Erythroblast (primary cell): Measurements from ENCODE around the gene PRM3.

Experiments used
- DNase-seq, 2 experiments: peaks; one replicate each; lab custom pipeline; 2025; lab: John Stamatoyannopoulos, UW
- GATA1 ChIP-seq: IDR thresholded peaks from 2 replicates; pipeline ENCODE4 v1.6.1; 2011; ENCODE audit warnings: low read depth, mild to moderate bottlenecking, control low read depth, low read length, moderate library complexity
- POLR2A ChIP-seq: IDR thresholded peaks from 2 replicates; pipeline ENCODE4 v1.6.1; 2011; ENCODE audit warnings: mild to moderate bottlenecking, low read length

The PRM3 gene, protein sequence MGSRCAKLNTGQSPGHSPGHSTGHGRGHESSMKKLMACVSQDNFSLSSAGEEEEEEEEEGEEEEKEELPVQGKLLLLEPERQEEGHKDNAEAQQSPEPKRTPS

DNA sequence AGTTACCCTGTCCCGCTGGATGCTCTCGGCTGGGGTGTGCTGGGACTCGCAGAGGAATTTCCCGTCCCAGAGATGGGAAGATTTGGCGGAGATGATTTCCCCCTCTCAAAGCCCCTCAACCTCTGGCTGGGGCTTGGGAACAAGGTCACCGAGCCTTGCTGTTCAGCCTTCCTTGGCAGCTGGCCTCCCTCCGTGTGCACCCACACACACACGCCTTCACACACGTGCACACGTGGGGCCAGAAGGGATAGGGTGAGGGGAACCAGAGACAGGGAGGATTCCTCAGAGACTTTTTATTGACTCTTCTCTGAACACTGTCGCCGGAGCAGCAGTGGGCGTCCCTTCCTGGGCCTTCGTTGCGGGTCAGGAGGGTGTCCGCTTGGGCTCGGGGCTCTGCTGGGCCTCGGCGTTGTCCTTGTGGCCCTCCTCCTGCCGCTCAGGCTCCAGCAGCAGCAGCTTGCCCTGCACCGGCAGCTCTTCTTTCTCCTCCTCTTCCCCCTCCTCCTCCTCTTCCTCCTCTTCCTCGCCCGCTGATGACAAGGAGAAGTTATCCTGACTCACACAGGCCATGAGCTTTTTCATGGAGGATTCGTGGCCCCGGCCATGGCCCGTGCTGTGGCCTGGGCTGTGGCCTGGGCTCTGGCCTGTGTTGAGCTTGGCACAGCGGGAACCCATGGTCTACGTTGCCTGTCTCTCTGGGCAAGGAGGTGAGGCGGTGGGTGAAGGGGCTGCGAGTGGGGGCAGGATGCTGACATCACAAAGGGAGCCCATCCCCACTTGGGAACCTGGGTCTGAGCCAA is at the start of gene PRM3:
Gene PRM3 (minus strand): TSS at position 709 of the 800 bp plus-strand sequence. CDS start 34 bp downstream, at position 675.
- DNase-seq = no peak

DNA sequence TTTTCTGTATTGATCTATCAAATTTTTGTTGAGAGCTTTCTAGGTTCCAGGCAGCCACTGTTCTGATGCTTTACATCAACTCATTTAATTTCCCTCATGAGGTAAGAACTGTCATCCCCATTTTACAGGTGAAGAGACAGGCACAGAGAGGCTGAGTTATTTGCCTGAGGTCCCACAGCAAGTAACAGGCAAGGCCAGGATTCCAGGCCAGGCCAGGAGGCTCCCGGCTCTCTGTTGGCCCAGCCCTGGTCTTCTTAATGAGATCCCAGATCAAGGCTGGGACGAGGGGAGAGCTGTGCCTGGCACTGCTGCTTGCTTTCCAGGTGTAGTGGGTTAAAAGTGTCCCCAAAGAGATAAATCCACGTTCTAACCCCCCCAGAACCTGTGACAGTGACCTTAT is 49.4 kb upstream of the PRM3 start:
- no peak for TF ChIP-seq GATA1
- TF ChIP-seq POLR2A = no peak
- no peak for DNase-seq

More for the DNA sequence above, at the start of gene PRM3:
- no peak for TF ChIP-seq GATA1
- TF ChIP-seq POLR2A = no peak

DNA sequence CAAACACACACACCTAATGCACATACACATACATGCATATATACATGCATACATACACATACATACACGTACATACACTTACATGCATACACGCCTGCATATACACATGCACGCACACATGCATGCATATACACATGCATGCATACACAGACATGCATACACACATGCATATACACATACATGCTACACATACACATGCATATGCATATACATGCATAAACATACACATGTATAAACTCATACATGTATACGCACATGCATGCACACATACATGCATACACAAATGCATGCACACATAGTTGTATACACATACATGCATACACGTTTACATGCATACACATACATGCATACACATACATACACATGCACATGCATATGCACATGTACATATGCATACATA is 48.2 kb upstream of the PRM3 start:
- TF ChIP-seq GATA1 (no peak), POLR2A (no peak)
- DNase-seq = no peak

DNA sequence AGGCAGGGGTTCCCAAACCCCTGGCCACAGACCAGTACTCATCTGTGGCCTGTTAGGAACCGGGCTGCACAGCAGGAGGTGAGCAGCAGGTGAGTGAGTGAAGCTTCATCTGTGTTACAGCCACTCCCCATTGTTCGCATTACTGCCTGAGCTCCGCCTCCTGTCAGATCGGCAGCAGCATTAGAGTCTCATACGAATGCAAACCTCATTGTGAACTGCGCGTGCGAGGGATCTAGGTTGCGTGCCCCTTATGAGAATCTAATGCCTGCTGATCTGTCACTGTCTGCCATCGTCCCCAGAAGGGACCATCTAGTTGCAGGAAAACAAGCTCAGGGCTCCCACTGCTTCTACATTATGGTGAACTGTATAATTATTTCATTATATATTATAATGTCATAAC is 46.7 kb upstream of the PRM3 start:
- no peak for TF ChIP-seq GATA1
- no peak for TF ChIP-seq POLR2A
- DNase-seq = no peak

DNA sequence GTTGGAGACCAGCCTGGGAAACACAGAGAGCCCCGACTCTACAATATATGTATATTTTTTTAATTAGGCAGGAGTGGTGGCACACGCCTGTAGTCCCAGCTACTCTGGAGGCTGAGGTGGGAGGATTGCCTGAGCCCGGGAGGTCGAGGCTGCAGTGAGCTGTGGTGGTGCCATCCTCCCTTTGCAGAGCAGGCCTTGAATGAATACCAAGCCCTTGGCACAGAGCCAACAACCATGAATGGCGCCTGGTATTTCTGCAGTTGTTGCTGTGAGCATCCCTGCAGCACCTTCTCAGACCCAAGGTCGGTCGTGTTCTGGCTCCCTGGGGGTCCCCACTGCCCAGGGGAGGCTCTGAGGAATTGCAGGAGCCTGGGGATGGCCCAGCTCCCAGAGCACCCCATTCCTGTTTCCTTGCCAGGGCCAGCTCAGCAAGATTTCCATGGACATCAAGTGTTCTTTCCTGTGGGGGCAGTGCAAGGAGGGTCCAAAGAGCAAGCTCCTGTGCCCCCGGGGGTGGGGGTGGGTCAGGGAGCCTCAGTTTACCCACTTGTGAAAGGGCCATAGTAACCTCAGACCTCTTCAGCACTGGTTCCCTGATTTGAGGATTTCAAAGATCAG is 46.2 kb upstream of the PRM3 start:
- TF ChIP-seq GATA1 = no peak
- no peak for TF ChIP-seq POLR2A
- peak; percentile 35 to 57 for DNase-seq

DNA sequence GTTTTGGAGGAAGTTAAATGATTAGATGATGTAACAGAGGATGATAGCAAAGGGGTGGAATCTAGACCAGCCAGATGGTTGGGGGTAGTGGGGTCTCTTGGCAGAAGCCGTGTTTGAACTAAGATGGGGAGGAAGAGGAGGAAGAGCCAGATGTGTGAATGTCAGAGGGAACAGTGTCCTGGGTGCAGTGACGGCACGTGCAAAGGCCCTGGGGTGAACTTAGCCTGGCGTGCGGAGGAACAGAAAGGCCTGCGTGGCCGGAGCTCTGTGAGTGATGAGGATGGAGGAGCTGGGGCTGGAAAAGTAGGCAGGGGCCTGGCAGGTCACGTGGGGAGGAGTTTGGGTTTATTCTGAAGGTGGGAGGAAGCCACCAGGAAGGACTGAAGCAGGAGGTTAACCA is 45.4 kb upstream of the PRM3 start:
- DNase-seq = no peak
- TF ChIP-seq POLR2A (no peak), GATA1 (no peak)

DNA sequence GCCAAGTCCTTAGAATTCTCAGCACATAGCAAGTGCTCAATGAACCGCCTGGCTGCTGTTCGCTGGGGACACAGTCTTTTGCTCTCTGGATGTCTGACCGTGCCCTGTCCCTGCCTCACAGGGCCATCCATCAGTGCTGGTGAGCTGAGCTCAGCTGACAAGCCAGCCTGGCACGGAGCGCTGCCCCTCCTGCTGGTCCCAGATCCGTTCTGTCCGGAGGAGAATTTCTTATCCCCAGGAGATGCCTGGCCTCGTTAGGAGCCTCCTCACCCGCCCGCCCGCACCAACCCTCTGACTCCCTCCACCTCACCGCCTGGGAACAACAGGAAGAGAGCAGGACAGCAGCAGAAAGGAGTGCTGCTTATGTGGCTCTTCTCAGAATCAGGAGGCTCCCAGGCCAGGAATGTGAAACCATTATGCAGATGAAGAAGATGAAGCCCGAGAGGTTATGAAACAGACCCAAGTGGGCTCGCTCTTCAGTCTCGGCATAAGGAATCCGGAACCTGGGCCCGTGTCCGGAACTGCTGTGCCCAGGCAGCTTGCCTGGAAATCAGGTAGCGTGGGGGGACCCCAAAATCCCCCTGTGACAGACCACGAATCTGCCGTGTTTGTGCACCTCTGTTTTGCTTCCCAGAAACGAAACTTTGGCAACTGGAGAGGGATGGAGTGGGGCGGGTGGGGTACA is 43.0 kb upstream of the PRM3 start:
- DNase-seq = no peak
- TF ChIP-seq GATA1 (no peak), POLR2A (no peak)

DNA sequence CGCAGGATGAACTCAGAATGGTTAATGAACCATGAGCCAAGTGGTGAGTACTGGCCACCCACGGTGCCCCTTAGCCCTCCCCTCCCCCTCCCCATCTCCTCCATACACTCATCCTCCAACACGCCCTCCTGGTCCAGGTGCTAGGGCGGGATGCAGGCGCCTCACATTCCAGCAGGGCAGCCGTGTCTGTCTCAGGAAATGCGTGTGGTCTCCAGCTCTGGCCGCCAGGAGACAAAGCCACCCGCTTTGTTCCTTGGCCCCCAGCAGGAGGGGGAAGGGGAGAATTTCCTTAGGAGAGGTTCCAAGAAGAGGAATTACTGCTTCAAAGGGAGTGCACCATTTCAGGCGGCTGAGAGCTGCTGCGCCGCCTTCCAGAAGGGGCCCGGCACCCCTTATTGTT is 42.1 kb upstream of the PRM3 start:
- no peak for TF ChIP-seq GATA1
- TF ChIP-seq POLR2A = no peak
- DNase-seq = no peak

DNA sequence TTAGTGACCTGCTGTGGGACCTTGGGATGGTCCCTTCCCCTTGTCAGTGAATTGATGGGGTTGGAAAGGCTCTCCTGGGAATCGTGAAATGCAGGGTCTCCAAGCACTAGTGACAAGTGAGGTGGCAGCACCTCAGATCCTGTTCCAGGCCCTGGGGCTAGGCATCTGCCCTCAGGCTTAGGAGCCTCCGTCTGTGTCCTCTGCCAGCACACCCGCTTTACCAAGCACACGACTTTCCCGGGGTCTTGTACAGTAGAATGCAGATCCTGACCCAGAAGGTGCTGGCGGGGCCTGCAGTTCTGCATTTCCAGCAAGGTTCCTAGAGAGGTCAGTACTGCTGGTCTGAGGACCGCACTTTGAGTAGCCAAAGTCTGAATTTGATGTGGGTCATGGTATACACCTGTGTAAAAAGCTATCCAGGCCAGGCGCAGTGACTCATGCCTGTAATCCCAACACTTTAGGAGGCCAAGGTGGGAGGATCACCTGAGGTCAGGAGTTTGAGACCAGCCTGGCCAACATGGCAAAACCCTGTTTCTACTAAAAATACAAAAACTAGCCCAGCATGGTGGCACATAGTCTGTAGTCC is 41.0 kb upstream of the PRM3 start:
- no peak for TF ChIP-seq GATA1
- TF ChIP-seq POLR2A = no peak
- no peak for DNase-seq

DNA sequence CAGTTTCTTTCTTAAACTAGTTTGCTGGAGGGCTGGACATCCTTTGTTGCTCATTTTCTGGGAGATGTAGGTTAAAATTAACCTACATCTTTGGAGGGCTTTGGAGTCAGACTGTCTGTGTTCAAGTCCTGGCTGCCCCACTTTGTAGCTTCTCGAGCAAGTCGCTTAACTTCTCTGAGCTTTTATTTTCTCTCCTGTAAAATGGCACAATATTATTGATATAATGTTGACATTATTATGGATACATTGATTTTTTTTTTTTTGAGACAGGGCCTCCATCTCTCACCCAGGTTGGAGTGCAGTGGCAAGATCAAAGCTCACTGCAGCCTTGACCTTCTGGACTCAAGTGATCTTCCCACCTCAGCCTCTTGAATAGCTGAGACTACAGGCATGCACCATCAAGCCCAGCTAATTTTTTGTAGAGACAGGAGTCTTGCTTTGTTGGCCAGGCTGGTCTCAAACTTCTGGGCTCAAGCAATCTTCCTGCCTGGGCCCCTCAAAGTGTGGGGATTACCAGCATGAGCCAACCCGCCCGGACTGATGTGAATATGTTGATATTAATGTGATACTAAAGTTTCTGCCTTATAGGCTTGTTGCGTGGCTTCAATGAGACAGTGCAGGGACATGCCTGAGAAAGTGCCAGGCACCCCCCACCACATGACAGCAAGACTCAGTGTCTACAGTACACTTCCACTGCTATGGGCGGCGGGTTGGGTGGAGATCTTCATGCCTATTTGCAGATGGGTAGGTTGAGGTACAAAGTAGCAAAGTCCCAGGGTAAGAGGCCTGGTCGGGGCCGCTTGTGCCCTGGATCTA is 40.3 kb upstream of the PRM3 start:
- no peak for DNase-seq
- no peak for TF ChIP-seq GATA1
- TF ChIP-seq POLR2A = no peak

DNA sequence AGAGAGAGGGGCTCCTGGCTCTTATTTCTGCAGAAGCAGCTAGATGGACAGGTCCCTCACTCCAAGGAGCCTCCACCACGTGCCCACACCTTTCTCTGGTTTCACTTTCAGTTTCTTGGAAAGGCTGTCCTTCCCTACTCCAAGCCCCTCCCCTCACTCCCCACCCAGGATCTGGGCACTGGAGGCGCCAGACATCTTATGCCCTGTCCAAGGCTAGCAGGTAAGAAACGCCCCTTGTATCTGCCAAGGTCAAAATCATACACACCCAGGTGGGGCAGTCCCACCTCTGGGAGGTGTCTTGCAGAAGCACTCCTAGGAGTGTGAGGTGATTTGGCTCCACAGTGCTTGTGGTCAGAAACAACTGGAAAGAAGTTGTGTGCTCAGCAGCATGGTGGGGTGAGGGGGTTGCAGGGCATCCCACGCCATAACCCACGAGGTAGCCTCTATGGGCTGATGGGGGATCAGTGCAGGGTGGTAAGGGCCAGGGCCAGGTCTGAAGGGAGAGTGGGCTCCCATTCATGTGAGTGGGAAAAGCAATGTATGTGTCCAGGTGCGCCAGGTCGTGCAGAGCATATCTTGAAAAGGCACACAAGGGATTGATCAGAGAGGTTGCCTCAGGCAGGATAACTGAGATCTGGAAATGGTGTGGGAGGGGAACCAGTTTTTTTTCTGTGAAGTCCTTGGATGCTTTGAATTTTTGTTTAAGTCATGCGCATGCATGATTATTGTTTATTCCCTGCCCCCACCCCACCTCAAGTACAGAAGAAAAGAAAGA is 39.5 kb upstream of the PRM3 start:
- DNase-seq = peak; percentile 23 to 42

DNA sequence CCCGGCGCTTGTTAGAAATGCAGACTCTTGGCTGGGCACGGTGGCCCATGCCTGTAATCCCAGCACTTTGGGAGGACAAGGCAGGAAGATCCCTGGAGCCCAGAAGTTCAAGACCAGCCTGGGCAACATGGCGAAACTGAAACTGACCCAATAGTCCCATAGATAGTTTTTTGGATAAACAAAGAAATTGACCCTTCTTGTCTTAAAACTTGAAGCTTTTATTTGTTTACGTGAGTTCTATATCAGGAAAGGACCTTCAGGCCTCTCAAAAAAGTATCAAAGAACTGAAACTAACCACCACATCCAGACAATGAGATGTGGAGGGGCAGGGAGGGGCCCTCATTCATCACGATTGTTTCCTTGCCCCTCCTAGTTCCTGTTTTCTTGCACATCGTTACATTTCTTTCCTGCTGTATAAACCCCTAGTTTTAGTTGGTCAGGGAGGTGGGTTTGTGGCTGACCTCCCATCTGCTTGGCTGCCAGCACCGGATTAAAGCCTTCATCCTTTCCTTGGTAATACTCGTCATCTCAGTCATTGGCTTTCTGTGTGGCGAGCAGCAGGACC is 37.6 kb upstream of the PRM3 start:
- no peak for DNase-seq
- TF ChIP-seq POLR2A (no peak), GATA1 (no peak)

More for the DNA sequence above, 39.5 kb upstream of the PRM3 start:
- TF ChIP-seq GATA1 (no peak), POLR2A (no peak)
